SK-N-SH (cell line): Measurements from ENCODE around the gene FN3K. TPM values are rescaled to one million over a fixed set of nuclear protein-coding genes. Genes with fewer than 3 reads are reported as not detected.

Experiments
- CTCF ChIA-PET: fragments of 300-600, 350-600 bp; formaldehyde crosslinking; extraction: SDS; loops from one replicate; lab custom pipeline; 2021; lab: Yijun Ruan, JAX
- POLR2A ChIA-PET: fragments of 350-600 bp; sonication (Branson Sonifier 250); formaldehyde crosslinking; extraction: SDS; loops from one replicate; lab custom pipeline; 2020; ENCODE audit warnings: antibody characterized with exemption, inconsistent platforms; lab: Yijun Ruan, JAX
- DNase-seq: peaks from one replicate; pipeline ENCODE4 v3.0.0; 2012
- H2AFZ ChIP-seq: fragments of 200-600 bp; sonication (generic); 2 replicates; pipeline ENCODE4 v1.8.1; 2016; ENCODE audit warnings: antibody characterized with exemption, mild to moderate bottlenecking, low read depth
- H3F3A ChIP-seq: fragments of 200-600 bp; sonication (generic); replicated peaks from 2 replicates; pipeline ENCODE3; 2016; ENCODE audit warnings: antibody characterized with exemption, mild to moderate bottlenecking; ENCODE audit not compliant: insufficient read depth
- H3K27ac ChIP-seq, 2 experiments: fragments of 200-500 bp in 1 of 2; fragments of 200-600 bp in 1 of 2; sonication (Bioruptor generic) in 1 of 2; sonication (generic), shearing (Covaris generic) in 1 of 2; 2 replicates each; pipeline versions ENCODE4 v1.5.1 to v1.6.1; 2014 to 2016; ENCODE audit warnings: low read depth in 2 of 2, inconsistent platforms in 1 of 2, low read length in 1 of 2, mild to moderate bottlenecking in 1 of 2, mixed read lengths in 1 of 2
- H3K27me3 ChIP-seq: fragments of 200-600 bp; sonication (generic), shearing (Covaris generic); 2 replicates; pipeline ENCODE4 v1.6.1; 2016; ENCODE audit warnings: mixed run types; ENCODE audit not compliant: insufficient read depth
- H3K36me3 ChIP-seq, 2 experiments: fragments of 200-500 bp in 1 of 2; fragments of 200-600 bp in 1 of 2; sonication (Bioruptor generic) in 1 of 2; sonication (generic) in 1 of 2; replicated peaks in 1 of 2; 2 replicates each; pipeline versions ENCODE3 to v1.5.1; 2014 to 2016; ENCODE audit warnings: low read length in 1 of 2, mild to moderate bottlenecking in 1 of 2; ENCODE audit not compliant: insufficient read depth in 2 of 2, control insufficient read depth in 1 of 2
- H3K4me1 ChIP-seq, 2 experiments: fragments of 200-500 bp in 1 of 2; fragments of 200-600 bp in 1 of 2; sonication (Bioruptor generic) in 1 of 2; sonication (generic), shearing (Covaris generic) in 1 of 2; 2 replicates each; pipeline versions ENCODE4 v1.5.1 to v1.6.1; 2014 to 2016; ENCODE audit warnings: low read depth in 1 of 2, low read length in 1 of 2, mixed run types in 1 of 2; ENCODE audit not compliant: insufficient read depth in 2 of 2, control insufficient read depth in 1 of 2
- H3K4me2 ChIP-seq: fragments of 200-600 bp; sonication (generic), shearing (Covaris generic); 2 replicates; pipeline ENCODE4 v1.6.1; 2017; ENCODE audit warnings: mixed run types
- H3K4me3 ChIP-seq, 2 experiments: fragments of 200-500 bp in 1 of 2; fragments of 200-600 bp in 1 of 2; sonication (Bioruptor generic) in 1 of 2; sonication (generic), shearing (Covaris generic) in 1 of 2; 2 replicates each; pipeline versions ENCODE4 v1.5.1 to v1.8.1; 2014 to 2016; ENCODE audit warnings: low read depth in 2 of 2, inconsistent platforms in 1 of 2, low read length in 1 of 2, mild to moderate bottlenecking in 1 of 2, mixed read lengths in 1 of 2, moderate library complexity in 1 of 2
- H3K79me2 ChIP-seq: fragments of 200-600 bp; sonication (generic); 2 replicates; pipeline ENCODE4 v1.8.1; 2017; ENCODE audit warnings: mild to moderate bottlenecking; ENCODE audit not compliant: insufficient read depth
- H3K9ac ChIP-seq: fragments of 200-600 bp; sonication (generic); 2 replicates; pipeline ENCODE4 v1.6.1; 2017; ENCODE audit warnings: mixed run types
- H3K9me2 ChIP-seq: fragments of 200-600 bp; sonication (generic); 2 replicates; pipeline ENCODE4 v1.6.1; 2017; ENCODE audit warnings: mixed run types
- H3K9me3 ChIP-seq: fragments of 200-600 bp; sonication (generic); 2 replicates; pipeline ENCODE4 v1.6.1; 2017; ENCODE audit warnings: mixed run types, mild to moderate bottlenecking, moderate library complexity
- H4K20me1 ChIP-seq: fragments of 200-600 bp; sonication (generic); 2 replicates; pipeline ENCODE4 v1.6.1; 2017; ENCODE audit warnings: mild to moderate bottlenecking, mixed run types; ENCODE audit not compliant: insufficient read depth
- EZH2phosphoT487 ChIP-seq: fragments of 200-600 bp; sonication (generic); IDR thresholded peaks from 2 replicates; pipeline ENCODE4 v1.6.1; 2017; ENCODE audit warnings: low read depth, mixed run types, mild to moderate bottlenecking, antibody characterized with exemption, moderate library complexity, borderline replicate concordance
- GABPA ChIP-seq: IDR thresholded peaks from 2 replicates; pipeline ENCODE4 v1.4.0; 2012; ENCODE audit warnings: low read depth, mild to moderate bottlenecking
- GATA2 ChIP-seq: sonication (generic); formaldehyde crosslinking; IDR thresholded peaks from 2 replicates; pipeline ENCODE4 v1.5.0; 2020; ENCODE audit warnings: mild to moderate bottlenecking, missing genetic modification reagents
- IRF3 ChIP-seq: fragments of 150-350 bp; IDR thresholded peaks from 2 replicates; pipeline ENCODE4 v1.6.1; 2016; ENCODE audit warnings: mild to moderate bottlenecking, low read depth, low read length
- MXI1 ChIP-seq: IDR thresholded peaks from 2 replicates; pipeline ENCODE4 v1.6.1; 2012; ENCODE audit warnings: mild to moderate bottlenecking, low read depth, low read length, improper control_type of control experiment
- RAD21 ChIP-seq: IDR thresholded peaks from 2 replicates; pipeline ENCODE4 v1.6.1; 2012; ENCODE audit warnings: mild to moderate bottlenecking, low read length
- RCOR1 ChIP-seq: fragments of 150-350 bp; IDR thresholded peaks from 2 replicates; pipeline ENCODE4 v1.6.1; 2017; ENCODE audit warnings: antibody characterized with exemption, low read length
- REST ChIP-seq: IDR thresholded peaks from 2 replicates; pipeline ENCODE4 v1.6.1; 2012; ENCODE audit warnings: mild to moderate bottlenecking, low read depth, low read length, moderate library complexity
- RXRA ChIP-seq: IDR thresholded peaks from 2 replicates; pipeline ENCODE4 v1.4.0; 2012; ENCODE audit warnings: low read depth, mild to moderate bottlenecking, borderline replicate concordance
- SIN3A ChIP-seq: IDR thresholded peaks from 2 replicates; pipeline ENCODE4 v1.6.1; 2012; ENCODE audit warnings: low read depth, mild to moderate bottlenecking, low read length, moderate library complexity, borderline replicate concordance
- TAF1 ChIP-seq: IDR thresholded peaks from 2 replicates; pipeline ENCODE4 v1.6.1; 2012; ENCODE audit warnings: low read depth, mild to moderate bottlenecking, low read length, moderate library complexity, borderline replicate concordance
- TCF12 ChIP-seq: IDR thresholded peaks from 2 replicates; pipeline ENCODE4 v1.4.0; 2012
- USF1 ChIP-seq: IDR thresholded peaks from 2 replicates; pipeline ENCODE4 v1.4.0; 2012; ENCODE audit warnings: low read depth, borderline replicate concordance
- YY1 ChIP-seq: IDR thresholded peaks from 2 replicates; pipeline ENCODE4 v1.4.0; 2012; ENCODE audit warnings: low read depth, mild to moderate bottlenecking
- WGBS: methylation state at CpG from one replicate; pipeline ENCODE4 v1.1.6; 2017; ENCODE audit warnings: low lambda C conversion rate; 5-methylcytosine and 5-hydroxymethylcytosine counted together
- polyA plus RNA-seq, 3 experiments: library from polyadenylated mRNA; depleted of rRNA; stranded (reverse); fragments of >200 nt; gene quantifications; 2 replicates each; pipeline ENCODE4 v1.2.3, GENCODE V29; 2012
- TF ChIP-seq, protein P1 (sequence below): fragments of 150-350 bp; IDR thresholded peaks from 2 replicates; pipeline ENCODE4 v1.6.1; 2017; ENCODE audit warnings: antibody characterized with exemption, low read length, low read depth, borderline replicate concordance

FN3K gene
- polyA plus RNA-seq, 1 of the 3 experiments (the other 2 are of a cell fraction), result 9.9 TPM

GRCh38 chr17:82736511-82737185 lies 1.2 kb downstream of the FN3K start:
- Histone ChIP-seq H3K4me1 (peaks cover 0 to 3% of the 10 kb centered on the region in 2 experiments; a peak in 1 of 4 replicates), H3K9me2 (no peaks in the 10 kb centered on the region), H3K4me2 (peak overlapping the region; percentile 86; the same call in 1 of the 2 replicates), H4K20me1 (no peaks in the 10 kb centered on the region), H2AFZ (no peak overlapping the region), H3K4me3 (peak overlapping the region in 1 of 2 experiments; percentile 69; a peak in 1 of 4 replicates), H3K9me3 (peaks cover 15% of the 10 kb centered on the region; the same call in 1 of the 2 replicates), H3F3A (no peaks in the 10 kb centered on the region), H3K36me3 (peaks cover 14 to 40% of the 10 kb centered on the region in 2 experiments), H3K27ac (no peak overlapping the region), H3K9ac (no peak overlapping the region), H3K79me2 (no peaks in the 10 kb centered on the region), H3K27me3 (no peaks in the 10 kb centered on the region)
- ChIA-PET CTCF (interaction anchor here (1.4 to 1.6 kb wide), 2 partner anchors 12 to 68 kb away, joined by 3 to 4 read pairs; no protein-coding TSS in a partner anchor), POLR2A (no interaction called here)
- TF ChIP-seq USF1, result no peak
- TF ChIP-seq GABPA, result no peak
- no peak for TF ChIP-seq RXRA
- TF ChIP-seq MXI1, result no peak
- TF ChIP-seq YY1, result no peak
- TF ChIP-seq RCOR1, result no peak
- no peak for TF ChIP-seq IRF3
- no peak for TF ChIP-seq TCF12
- TF ChIP-seq, protein P1, sequence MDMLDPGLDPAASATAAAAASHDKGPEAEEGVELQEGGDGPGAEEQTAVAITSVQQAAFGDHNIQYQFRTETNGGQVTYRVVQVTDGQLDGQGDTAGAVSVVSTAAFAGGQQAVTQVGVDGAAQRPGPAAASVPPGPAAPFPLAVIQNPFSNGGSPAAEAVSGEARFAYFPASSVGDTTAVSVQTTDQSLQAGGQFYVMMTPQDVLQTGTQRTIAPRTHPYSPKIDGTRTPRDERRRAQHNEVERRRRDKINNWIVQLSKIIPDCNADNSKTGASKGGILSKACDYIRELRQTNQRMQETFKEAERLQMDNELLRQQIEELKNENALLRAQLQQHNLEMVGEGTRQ, result no peak
- TF ChIP-seq TAF1, result no peak
- TF ChIP-seq GATA2 (CRISPR knock-in tag), result no peak
- TF ChIP-seq REST, result no peak
- TF ChIP-seq RAD21, result no peak
- no peak for TF ChIP-seq SIN3A
- no peak for TF ChIP-seq EZH2phosphoT487
- WGBS, result 95% methylated on average over 13 of the region's 18 CpGs
- no peak for DNase-seq
